Neural cell (in vitro differentiated cells): ENCODE measurements around the gene RALA. TPM values are rescaled to one million over a fixed set of nuclear protein-coding genes. Genes with fewer than 3 reads are reported as not detected.
A peak's percentile ranks its signal among the peaks of the same experiment; 100 is the strongest.

Experiments used
- H2AFZ ChIP-seq: fragments of 200-600, 300-800 bp; sonication (generic), shearing (Covaris generic); 2 replicates; pipeline ENCODE4 v1.6.0; 2014; ENCODE audit warnings: low read depth, mild to moderate bottlenecking, antibody characterized with exemption, low read length, moderate library complexity
- H3F3A ChIP-seq: fragments of 200-600 bp; shearing (Covaris generic); 2 replicates; pipeline ENCODE4 v1.6.1; 2016; ENCODE audit warnings: mild to moderate bottlenecking, moderate library complexity, mixed read lengths, antibody characterized with exemption, low read length; ENCODE audit not compliant: insufficient read depth, poor library complexity, severe bottlenecking
- H3K27ac ChIP-seq: fragments of 200-600, 300-800 bp; sonication (generic), shearing (Covaris generic); 2 replicates; pipeline ENCODE4 v1.5.1; 2014; ENCODE audit warnings: mild to moderate bottlenecking, low read length, moderate library complexity
- H3K27me3 ChIP-seq: fragments of 300-800, 200-600 bp; sonication (generic), shearing (Covaris generic); 2 replicates; pipeline ENCODE4 v1.6.0; 2014; ENCODE audit warnings: mild to moderate bottlenecking, low read depth, low read length, moderate library complexity; ENCODE audit not compliant: insufficient read depth
- H3K36me3 ChIP-seq: fragments of 300-800, 200-600 bp; sonication (generic), shearing (Covaris generic); 2 replicates; pipeline ENCODE4 v1.5.1; 2014; ENCODE audit warnings: mild to moderate bottlenecking, antibody characterized with exemption, low read length, moderate library complexity; ENCODE audit not compliant: insufficient read depth
- H3K4me2 ChIP-seq: fragments of 300-800, 200-600 bp; sonication (generic), shearing (Covaris generic); 2 replicates; pipeline ENCODE4 v1.6.0; 2014; ENCODE audit warnings: mild to moderate bottlenecking, low read length
- H3K4me3 ChIP-seq: fragments of 300-800, 200-600 bp; sonication (generic), shearing (Covaris generic); 2 replicates; pipeline ENCODE4 v1.5.1; 2014; ENCODE audit warnings: mild to moderate bottlenecking, low read length, moderate library complexity
- H3K79me2 ChIP-seq: fragments of 200-600 bp; shearing (Covaris generic); replicated peaks from 2 replicates; pipeline ENCODE4 v1.6.0; 2014; ENCODE audit warnings: mild to moderate bottlenecking, low read length, moderate library complexity; ENCODE audit not compliant: insufficient read depth
- H3K9ac ChIP-seq: fragments of 300-800, 200-600 bp; sonication (generic), shearing (Covaris generic); 2 replicates; pipeline ENCODE4 v1.6.1; 2016; ENCODE audit warnings: mild to moderate bottlenecking, low read length, mixed read lengths
- H3K9me2 ChIP-seq: fragments of 200-600 bp; shearing (Covaris generic); 2 replicates; pipeline ENCODE4 v1.6.1; 2016; ENCODE audit warnings: mild to moderate bottlenecking, low read length, mixed read lengths; ENCODE audit not compliant: insufficient read depth
- H3K9me3 ChIP-seq: fragments of 200-600, 300-800 bp; sonication (generic), shearing (Covaris generic); 2 replicates; pipeline ENCODE4 v1.6.1; 2016; ENCODE audit warnings: mild to moderate bottlenecking, mixed run types, low read length, moderate library complexity, mixed read lengths
- H4K20me1 ChIP-seq: fragments of 200-600 bp; shearing (Covaris generic); 2 replicates; pipeline ENCODE4 v1.6.1; 2016; ENCODE audit warnings: mild to moderate bottlenecking, mixed run types; ENCODE audit not compliant: insufficient read depth
- CTCF ChIP-seq: fragments of 450-650 bp; IDR thresholded peaks from 2 replicates; pipeline ENCODE4 v1.5.1; 2014; ENCODE audit warnings: antibody characterized with exemption, mild to moderate bottlenecking, moderate library complexity; ENCODE audit not compliant: poor library complexity, severe bottlenecking
- EP300 ChIP-seq: fragments of 450-650 bp; conservative IDR thresholded peaks from 2 replicates; pipeline ENCODE4 v1.6.1; 2014; ENCODE audit warnings: antibody characterized with exemption, mild to moderate bottlenecking, moderate library complexity; ENCODE audit not compliant: poor library complexity, severe bottlenecking
- EZH2 ChIP-seq: fragments of 200-600, 300-800 bp; shearing (Covaris generic), sonication (generic); IDR thresholded peaks from 2 replicates; pipeline ENCODE4 v1.6.1; 2014; ENCODE audit warnings: antibody characterized with exemption, low read length, borderline replicate concordance, mild to moderate bottlenecking; ENCODE audit not compliant: insufficient read depth, poor library complexity, severe bottlenecking
- MXI1 ChIP-seq: fragments of 450-650 bp; conservative IDR thresholded peaks from 2 replicates; pipeline ENCODE4 v1.6.1; 2014; ENCODE audit warnings: antibody characterized with exemption, mild to moderate bottlenecking; ENCODE audit not compliant: poor library complexity, severe bottlenecking
- POLR2AphosphoS5 ChIP-seq: IDR thresholded peaks from 2 replicates; pipeline ENCODE4 v1.6.1; 2012
- RAD21 ChIP-seq: fragments of 450-650 bp; conservative IDR thresholded peaks from 2 replicates; pipeline ENCODE4 v1.6.1; 2014; ENCODE audit warnings: antibody characterized with exemption, mild to moderate bottlenecking, moderate library complexity
- REST ChIP-seq: IDR thresholded peaks from 2 replicates; pipeline ENCODE4 v1.6.1; 2012; ENCODE audit warnings: borderline replicate concordance
- SMC3 ChIP-seq: fragments of 450-650 bp; conservative IDR thresholded peaks from 2 replicates; pipeline ENCODE4 v1.6.1; 2014; ENCODE audit warnings: antibody characterized with exemption, mild to moderate bottlenecking, moderate library complexity; ENCODE audit not compliant: poor library complexity
- TAF1 ChIP-seq: IDR thresholded peaks from 2 replicates; pipeline ENCODE4 v1.6.1; 2012; ENCODE audit warnings: low read depth
- polyA plus RNA-seq: library from polyadenylated mRNA; depleted of rRNA; stranded (reverse); fragments of >200 nt; gene quantifications from 2 replicates; pipeline ENCODE4 v1.2.3, GENCODE V29; 2014

Gene RALA
- polyA plus RNA-seq, 1 donor from 2014 or later: 36.2 TPM

- no peaks in the 10 kb centered on the region for H4K20me1 ChIP-seq
- no peaks in the 10 kb centered on the region for H3K9me2 ChIP-seq
- no peak overlapping the region for H2AFZ ChIP-seq
- H3K79me2 ChIP-seq: peaks cover 39% of the 10 kb centered on the region
- TF ChIP-seq TAF1 (no peak), REST (no peak), EZH2 (no peak), EP300 (no peak), SMC3 (no peak), MXI1 (no peak), POLR2AphosphoS5 (no peak), CTCF (no peak), RAD21 (no peak)
- H3K9ac ChIP-seq: no peak overlapping the region
- no peaks in the 10 kb centered on the region for H3K36me3 ChIP-seq
- H3K27me3 ChIP-seq: no peaks in the 10 kb centered on the region
- no peaks in the 10 kb centered on the region for H3K9me3 ChIP-seq
- no peaks in the 10 kb centered on the region for H3F3A ChIP-seq
- peak overlapping the region; percentile 74 for H3K4me3 ChIP-seq
- peak overlapping the region; percentile 95 for H3K27ac ChIP-seq
- H3K4me2 ChIP-seq: peak overlapping the region; percentile 95
Measured at GRCh38 chr7:39621784-39622411, 1.5 kb upstream of the RALA start.

- Histone ChIP-seq H3K9me3 (no peaks in the 10 kb centered on the region), H3K27ac (peak overlapping the region; percentile 95), H4K20me1 (no peaks in the 10 kb centered on the region), H3K79me2 (peaks cover 46% of the 10 kb centered on the region), H2AFZ (peak overlapping the region; percentile 98), H3K9me2 (no peaks in the 10 kb centered on the region), H3K9ac (peak overlapping the region; percentile 98), H3K4me2 (peak overlapping the region; percentile 95), H3K36me3 (no peaks in the 10 kb centered on the region), H3F3A (no peaks in the 10 kb centered on the region), H3K4me3 (peak overlapping the region; percentile 74), H3K27me3 (no peaks in the 10 kb centered on the region)
- no peak for TF ChIP-seq RAD21
- TF ChIP-seq SMC3: no peak
- TF ChIP-seq EP300: no peak
- TF ChIP-seq TAF1: no peak
- no peak for TF ChIP-seq POLR2AphosphoS5
- no peak for TF ChIP-seq EZH2
- TF ChIP-seq CTCF: no peak
- TF ChIP-seq MXI1: no peak
- TF ChIP-seq REST: no peak
Measured at GRCh38 chr7:39622609-39623008, 763 bp upstream of the RALA start.
